ENCODE measurements around the gene C4orf33. TPM values are rescaled to one million over a fixed set of nuclear protein-coding genes. Genes with fewer than 3 reads are reported as not detected.

Gene C4orf33
- total and polyA plus RNA-seq, 2 experiments from 2014 or later, result 7.7 to 15.6 TPM

- Histone ChIP-seq H3K4me2 (no peak overlapping the region), H3K9me3 (ENCODE audit: low read depth) (no peaks in the 10 kb centered on the region), H3K27ac (no peak overlapping the region), H3K4me1 (ENCODE audit: insufficient read depth) (no peaks in the 10 kb centered on the region), H3K9me2 (replicated peaks; ENCODE audit: insufficient read depth) (no peaks in the 10 kb centered on the region), H2AFZ (no peak overlapping the region), H4K20me1 (ENCODE audit: insufficient read depth, poor library complexity, severe bottlenecking) (no peaks in the 10 kb centered on the region), H3K4me3 (no peak overlapping the region), H3K36me3 (replicated peaks; ENCODE audit: insufficient read depth, low read depth) (no peaks in the 10 kb centered on the region), H3K79me2 (no peaks in the 10 kb centered on the region), H3K27me3 (no peaks in the 10 kb centered on the region)
- TF ChIP-seq EZH2 (IDR thresholded peaks at IDR 0.05; ENCODE audit: borderline replicate concordance) (no peak), EZH2phosphoT487 (IDR thresholded peaks at IDR 0.05; ENCODE audit: low read depth, severe bottlenecking, unreplicated experiment) (no peak)
- DNase-seq (ENCODE audit: low spot score), result no peak
- 85% methylated on average over 2 of the region's 2 CpGs for WGBS (ENCODE audit: low lambda C conversion rate, missing lambda C conversion rate)
Measured at GRCh38 chr4:129129143-129129542, 33.2 kb downstream of the C4orf33 start.

GRCh38 chr4:129131343-129131742, 35.4 kb downstream of the C4orf33 start:
- no peaks in the 10 kb centered on the region for H3K9me2 ChIP-seq (replicated peaks; ENCODE audit: insufficient read depth)
- no peak overlapping the region for H2AFZ ChIP-seq
- no peaks in the 10 kb centered on the region for H3K27me3 ChIP-seq
- WGBS (ENCODE audit: low lambda C conversion rate, missing lambda C conversion rate), result 79% methylated on average over 2 of the region's 2 CpGs
- no peaks in the 10 kb centered on the region for H3K9me3 ChIP-seq (ENCODE audit: low read depth)
- no peak overlapping the region for H3K4me3 ChIP-seq
- no peak for DNase-seq (ENCODE audit: low spot score)
- no peak overlapping the region for H3K4me2 ChIP-seq
- no peaks in the 10 kb centered on the region for H3K79me2 ChIP-seq
- no peaks in the 10 kb centered on the region for H3K4me1 ChIP-seq (ENCODE audit: insufficient read depth)
- H3K36me3 ChIP-seq (replicated peaks; ENCODE audit: insufficient read depth, low read depth), result no peaks in the 10 kb centered on the region
- H3K27ac ChIP-seq, result no peak overlapping the region
- TF ChIP-seq EZH2 (IDR thresholded peaks at IDR 0.05; ENCODE audit: borderline replicate concordance) (no peak), EZH2phosphoT487 (IDR thresholded peaks at IDR 0.05; ENCODE audit: low read depth, severe bottlenecking, unreplicated experiment) (no peak)
- TF ChIP-seq, protein P1, sequence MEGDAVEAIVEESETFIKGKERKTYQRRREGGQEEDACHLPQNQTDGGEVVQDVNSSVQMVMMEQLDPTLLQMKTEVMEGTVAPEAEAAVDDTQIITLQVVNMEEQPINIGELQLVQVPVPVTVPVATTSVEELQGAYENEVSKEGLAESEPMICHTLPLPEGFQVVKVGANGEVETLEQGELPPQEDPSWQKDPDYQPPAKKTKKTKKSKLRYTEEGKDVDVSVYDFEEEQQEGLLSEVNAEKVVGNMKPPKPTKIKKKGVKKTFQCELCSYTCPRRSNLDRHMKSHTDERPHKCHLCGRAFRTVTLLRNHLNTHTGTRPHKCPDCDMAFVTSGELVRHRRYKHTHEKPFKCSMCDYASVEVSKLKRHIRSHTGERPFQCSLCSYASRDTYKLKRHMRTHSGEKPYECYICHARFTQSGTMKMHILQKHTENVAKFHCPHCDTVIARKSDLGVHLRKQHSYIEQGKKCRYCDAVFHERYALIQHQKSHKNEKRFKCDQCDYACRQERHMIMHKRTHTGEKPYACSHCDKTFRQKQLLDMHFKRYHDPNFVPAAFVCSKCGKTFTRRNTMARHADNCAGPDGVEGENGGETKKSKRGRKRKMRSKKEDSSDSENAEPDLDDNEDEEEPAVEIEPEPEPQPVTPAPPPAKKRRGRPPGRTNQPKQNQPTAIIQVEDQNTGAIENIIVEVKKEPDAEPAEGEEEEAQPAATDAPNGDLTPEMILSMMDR (IDR thresholded peaks at IDR 0.05; ENCODE audit: poor library complexity), result no peak
- no peaks in the 10 kb centered on the region for H4K20me1 ChIP-seq (ENCODE audit: insufficient read depth, poor library complexity, severe bottlenecking)

DNA sequence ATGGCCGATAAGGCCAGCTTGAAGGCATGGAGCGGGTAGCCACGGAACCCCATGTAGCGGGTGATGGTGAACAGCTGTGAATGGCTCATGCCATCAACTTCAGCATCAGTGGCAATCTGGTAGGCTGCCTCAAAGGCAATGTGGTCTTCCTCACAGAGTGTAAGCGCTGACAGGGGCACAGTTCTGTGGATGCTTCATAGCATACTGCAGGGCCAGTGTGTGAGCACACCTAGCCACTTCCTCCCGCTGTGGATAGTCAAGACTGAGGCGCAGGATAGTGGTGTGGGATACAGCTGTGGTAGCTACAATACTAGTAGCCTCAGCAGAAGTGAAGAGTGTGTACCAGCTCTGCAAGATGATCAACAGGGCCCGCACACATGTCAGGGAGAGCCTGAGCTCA, 40.5 kb downstream of the C4orf33 start:
- no peaks in the 10 kb centered on the region for H3K4me1 ChIP-seq (ENCODE audit: insufficient read depth)
- no peak overlapping the region for H2AFZ ChIP-seq
- H3K36me3 ChIP-seq (replicated peaks; ENCODE audit: insufficient read depth, low read depth), result no peaks in the 10 kb centered on the region
- DNase-seq (ENCODE audit: low spot score), result no peak
- no peaks in the 10 kb centered on the region for H3K9me2 ChIP-seq (replicated peaks; ENCODE audit: insufficient read depth)
- TF ChIP-seq EZH2phosphoT487 (IDR thresholded peaks at IDR 0.05; ENCODE audit: low read depth, severe bottlenecking, unreplicated experiment), result no peak
- TF ChIP-seq EZH2 (IDR thresholded peaks at IDR 0.05; ENCODE audit: borderline replicate concordance), result no peak
- TF ChIP-seq, protein P1 (IDR thresholded peaks at IDR 0.05; ENCODE audit: poor library complexity), result no peak
- no peak overlapping the region for H3K4me3 ChIP-seq
- H3K9me3 ChIP-seq (ENCODE audit: low read depth), result no peaks in the 10 kb centered on the region
- H3K79me2 ChIP-seq, result no peaks in the 10 kb centered on the region
- H3K27ac ChIP-seq, result no peak overlapping the region
- no peaks in the 10 kb centered on the region for H4K20me1 ChIP-seq (ENCODE audit: insufficient read depth, poor library complexity, severe bottlenecking)
- 95% methylated on average over 8 of the region's 8 CpGs for WGBS (ENCODE audit: low lambda C conversion rate, missing lambda C conversion rate)
- no peaks in the 10 kb centered on the region for H3K27me3 ChIP-seq
- H3K4me2 ChIP-seq, result no peak overlapping the region

DNA sequence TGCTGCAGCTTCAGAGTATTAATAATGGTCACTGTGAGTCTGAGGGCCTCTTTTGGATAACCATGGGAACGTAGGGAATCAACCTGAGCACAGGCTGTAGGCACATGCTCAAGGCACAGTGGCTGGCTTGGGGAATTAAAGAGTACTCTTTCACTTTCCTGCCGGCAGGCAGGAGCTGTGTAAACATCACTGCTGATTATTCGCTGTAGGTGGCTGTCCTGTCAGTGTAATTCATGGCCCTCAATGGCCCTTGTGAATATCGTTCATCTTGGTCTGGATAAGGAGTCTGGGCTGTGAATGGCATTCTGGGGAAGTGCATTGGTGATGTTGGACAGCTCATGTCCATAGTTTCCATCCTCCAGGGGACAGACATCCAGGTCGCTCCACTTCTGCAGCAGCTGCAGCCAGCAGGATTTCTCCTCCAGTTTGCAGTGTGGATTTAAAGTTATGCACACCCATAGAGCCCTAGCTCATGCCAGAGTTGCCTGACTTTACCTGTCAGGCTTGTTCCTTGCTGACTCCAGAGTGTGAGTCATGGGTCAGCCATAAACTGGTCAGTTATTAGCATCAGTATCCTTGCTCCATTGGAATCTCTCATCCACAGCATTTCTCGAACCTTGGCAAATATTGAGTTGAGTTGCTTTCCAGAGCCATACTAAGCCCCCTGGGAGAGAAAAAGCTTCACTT, 43.0 kb downstream of the C4orf33 start:
- WGBS (ENCODE audit: low lambda C conversion rate, missing lambda C conversion rate), result 55% methylated on average over 6 of the region's 6 CpGs
- DNase-seq (ENCODE audit: low spot score), result peak; percentile 39
- no peaks in the 10 kb centered on the region for H3K9me3 ChIP-seq (ENCODE audit: low read depth)
- TF ChIP-seq EZH2 (IDR thresholded peaks at IDR 0.05; ENCODE audit: borderline replicate concordance), result no peak
- TF ChIP-seq, protein P1 (IDR thresholded peaks at IDR 0.05; ENCODE audit: poor library complexity), result no peak
- no peak for TF ChIP-seq EZH2phosphoT487 (IDR thresholded peaks at IDR 0.05; ENCODE audit: low read depth, severe bottlenecking, unreplicated experiment)
- H3K27me3 ChIP-seq, result no peaks in the 10 kb centered on the region
- peak overlapping the region; percentile 33 for H3K4me2 ChIP-seq
- no peak overlapping the region for H2AFZ ChIP-seq
- no peaks in the 10 kb centered on the region for H3K9me2 ChIP-seq (replicated peaks; ENCODE audit: insufficient read depth)
- no peaks in the 10 kb centered on the region for H3K79me2 ChIP-seq
- no peak overlapping the region for H3K4me3 ChIP-seq
- H3K36me3 ChIP-seq (replicated peaks; ENCODE audit: insufficient read depth, low read depth), result no peaks in the 10 kb centered on the region
- H4K20me1 ChIP-seq (ENCODE audit: insufficient read depth, poor library complexity, severe bottlenecking), result no peaks in the 10 kb centered on the region
- no peak overlapping the region for H3K27ac ChIP-seq
- no peaks in the 10 kb centered on the region for H3K4me1 ChIP-seq (ENCODE audit: insufficient read depth)

Measured in hepatocyte (in vitro differentiated cells).